Measurements from ENCODE around the gene TANC1. TPM values are rescaled to one million over a fixed set of nuclear protein-coding genes. Genes with fewer than 3 reads are reported as not detected.
A peak's percentile ranks its signal among the peaks of the same experiment; 100 is the strongest.

Gene TANC1
- total RNA-seq, 1 donor from 2014 or later: 84.1 TPM

- Mint-ChIP-seq H3K4me1 (ENCODE audit: unreplicated experiment) (peaks cover 19% of the 10 kb centered on the region), H3K36me3 (ENCODE audit: low read depth, unreplicated experiment) (no peaks in the 10 kb centered on the region), H3K27me3 (ENCODE audit: unreplicated experiment) (peaks cover 7% of the 10 kb centered on the region), H3K9me3 (ENCODE audit: unreplicated experiment) (no peaks in the 10 kb centered on the region), H3K27ac (ENCODE audit: unreplicated experiment) (peak overlapping the region; percentile 22), H3K4me3 (ENCODE audit: unreplicated experiment) (no peak overlapping the region)
- no peak for DNase-seq (ENCODE audit: low spot score)
- TF ChIP-seq CTCF (IDR thresholded peaks at IDR 0.05; ENCODE audit: unreplicated experiment): no peak
Observed at GRCh38 chr2:159080641-159081040, 112.2 kb downstream of the TANC1 start.

- Mint-ChIP-seq H3K27me3 (ENCODE audit: unreplicated experiment) (peaks cover 7% of the 10 kb centered on the region), H3K4me1 (ENCODE audit: unreplicated experiment) (peaks cover 33% of the 10 kb centered on the region), H3K36me3 (ENCODE audit: low read depth, unreplicated experiment) (no peaks in the 10 kb centered on the region), H3K27ac (ENCODE audit: unreplicated experiment) (no peak overlapping the region), H3K4me3 (ENCODE audit: unreplicated experiment) (no peak overlapping the region), H3K9me3 (ENCODE audit: unreplicated experiment) (no peaks in the 10 kb centered on the region)
- no peak for TF ChIP-seq CTCF (IDR thresholded peaks at IDR 0.05; ENCODE audit: unreplicated experiment)
- no peak for DNase-seq (ENCODE audit: low spot score)
Observed at GRCh38 chr2:159082119-159082518, 113.7 kb downstream of the TANC1 start.

- H3K4me1 Mint-ChIP-seq (ENCODE audit: unreplicated experiment): peaks cover 55% of the 10 kb centered on the region
- H3K27ac Mint-ChIP-seq (ENCODE audit: unreplicated experiment): peak overlapping the region; percentile 84
- peaks cover 10% of the 10 kb centered on the region for H3K27me3 Mint-ChIP-seq (ENCODE audit: unreplicated experiment)
- H3K4me3 Mint-ChIP-seq (ENCODE audit: unreplicated experiment): peak overlapping the region; percentile 62
- H3K9me3 Mint-ChIP-seq (ENCODE audit: unreplicated experiment): no peaks in the 10 kb centered on the region
- no peak for DNase-seq (ENCODE audit: low spot score)
- TF ChIP-seq CTCF (IDR thresholded peaks at IDR 0.05; ENCODE audit: unreplicated experiment): no peak
- H3K36me3 Mint-ChIP-seq (ENCODE audit: low read depth, unreplicated experiment): peaks cover 4% of the 10 kb centered on the region
Observed at GRCh38 chr2:159084384-159085370, 116.2 kb downstream of the TANC1 start.

GRCh38 chr2:159086342-159086741, 117.9 kb downstream of the TANC1 start:
- H3K9me3 Mint-ChIP-seq (ENCODE audit: unreplicated experiment): no peaks in the 10 kb centered on the region
- no peak overlapping the region for H3K27ac Mint-ChIP-seq (ENCODE audit: unreplicated experiment)
- H3K4me3 Mint-ChIP-seq (ENCODE audit: unreplicated experiment): no peak overlapping the region
- peaks cover 14% of the 10 kb centered on the region for H3K27me3 Mint-ChIP-seq (ENCODE audit: unreplicated experiment)
- no peak for DNase-seq (ENCODE audit: low spot score)
- TF ChIP-seq CTCF (IDR thresholded peaks at IDR 0.05; ENCODE audit: unreplicated experiment): no peak
- peaks cover 69% of the 10 kb centered on the region for H3K4me1 Mint-ChIP-seq (ENCODE audit: unreplicated experiment)
- peaks cover 4% of the 10 kb centered on the region for H3K36me3 Mint-ChIP-seq (ENCODE audit: low read depth, unreplicated experiment)

- TF ChIP-seq CTCF (IDR thresholded peaks at IDR 0.05; ENCODE audit: unreplicated experiment): no peak
- Mint-ChIP-seq H3K4me3 (ENCODE audit: unreplicated experiment) (peak overlapping the region; percentile 68), H3K4me1 (ENCODE audit: unreplicated experiment) (peaks cover 74% of the 10 kb centered on the region), H3K27ac (ENCODE audit: unreplicated experiment) (peak overlapping the region; percentile 67), H3K36me3 (ENCODE audit: low read depth, unreplicated experiment) (peaks cover 4% of the 10 kb centered on the region), H3K9me3 (ENCODE audit: unreplicated experiment) (no peaks in the 10 kb centered on the region), H3K27me3 (ENCODE audit: unreplicated experiment) (peaks cover 14% of the 10 kb centered on the region)
- DNase-seq (ENCODE audit: low spot score): no peak
Observed at GRCh38 chr2:159086826-159087225, 118.4 kb downstream of the TANC1 start.
